HEK293T (cell line): Measurements from ENCODE around the gene OIP5.

Experiments used
- CTCF ChIA-PET: fragments of 350-600 bp; formaldehyde crosslinking; extraction: SDS; loops from one replicate; lab custom pipeline; 2021; ENCODE audit warnings: antibody characterized with exemption, inconsistent platforms; lab: Yijun Ruan, JAX
- POLR2A ChIA-PET: fragments of 350-600 bp; formaldehyde crosslinking; extraction: SDS; loops from one replicate; lab custom pipeline; 2020; ENCODE audit warnings: antibody characterized with exemption, inconsistent platforms; lab: Yijun Ruan, JAX
- DNase-seq: peaks from one replicate; pipeline ENCODE4 v3.0.0; 2012; ENCODE audit warnings: mixed read lengths; ENCODE audit errors: extremely low spot score
- ARNT ChIP-seq: fragments of 450-650 bp; IDR thresholded peaks from 2 replicates; pipeline ENCODE4 v1.6.1; 2017; ENCODE audit warnings: mild to moderate bottlenecking
- BHLHE40 ChIP-seq: fragments of 450-650 bp; IDR thresholded peaks from 2 replicates; pipeline ENCODE4 v1.6.1; 2016; ENCODE audit warnings: mild to moderate bottlenecking, moderate library complexity, borderline replicate concordance
- CTBP1 ChIP-seq: fragments of 450-650 bp; IDR thresholded peaks from 2 replicates; pipeline ENCODE4 v1.6.1; 2016; ENCODE audit warnings: borderline replicate concordance
- ELF4 ChIP-seq: fragments of 450-650 bp; IDR thresholded peaks from 2 replicates; pipeline ENCODE4 v1.6.1; 2017; ENCODE audit warnings: antibody characterized with exemption
- FOXA1 ChIP-seq: fragments of 450-650 bp; IDR thresholded peaks from 2 replicates; pipeline ENCODE4 v1.6.1; 2016; ENCODE audit warnings: mild to moderate bottlenecking
- FOXK2 ChIP-seq: fragments of 450-650 bp; IDR thresholded peaks from 2 replicates; pipeline ENCODE4 v1.6.1; 2016; ENCODE audit warnings: mild to moderate bottlenecking
- FOXM1 ChIP-seq: fragments of 450-650 bp; IDR thresholded peaks from 2 replicates; pipeline ENCODE4 v1.6.1; 2017; ENCODE audit warnings: mild to moderate bottlenecking, borderline replicate concordance
- HDGF ChIP-seq: fragments of 450-650 bp; IDR thresholded peaks from 2 replicates; pipeline ENCODE4 v1.6.1; 2017; ENCODE audit warnings: antibody characterized with exemption, borderline replicate concordance
- L3MBTL2 ChIP-seq: fragments of 450-650 bp; conservative IDR thresholded peaks from 2 replicates; pipeline ENCODE4 v1.6.1; 2016; ENCODE audit warnings: mild to moderate bottlenecking
- LEF1 ChIP-seq: fragments of 450-650 bp; IDR thresholded peaks from 2 replicates; pipeline ENCODE4 v1.6.1; 2017; ENCODE audit warnings: mild to moderate bottlenecking, borderline replicate concordance
- NFRKB ChIP-seq: fragments of 450-650 bp; IDR thresholded peaks from 2 replicates; pipeline ENCODE4 v1.6.1; 2016; ENCODE audit warnings: mild to moderate bottlenecking, moderate library complexity
- SP1 ChIP-seq: fragments of 450-650 bp; IDR thresholded peaks from 2 replicates; pipeline ENCODE4 v1.6.1; 2017
- SUZ12 ChIP-seq: fragments of 450-650 bp; IDR thresholded peaks from 2 replicates; pipeline ENCODE4 v1.6.1; 2016; ENCODE audit warnings: mild to moderate bottlenecking
- TARDBP ChIP-seq: fragments of 450-650 bp; IDR thresholded peaks from 2 replicates; pipeline ENCODE4 v1.6.1; 2016
- ZNF384 ChIP-seq: fragments of 450-650 bp; IDR thresholded peaks from 2 replicates; pipeline ENCODE4 v1.6.1; 2016
- TF ChIP-seq, protein P1 (sequence below): fragments of 450-650 bp; IDR thresholded peaks from 2 replicates; pipeline ENCODE4 v1.6.1; 2016

Gene OIP5

DNA sequence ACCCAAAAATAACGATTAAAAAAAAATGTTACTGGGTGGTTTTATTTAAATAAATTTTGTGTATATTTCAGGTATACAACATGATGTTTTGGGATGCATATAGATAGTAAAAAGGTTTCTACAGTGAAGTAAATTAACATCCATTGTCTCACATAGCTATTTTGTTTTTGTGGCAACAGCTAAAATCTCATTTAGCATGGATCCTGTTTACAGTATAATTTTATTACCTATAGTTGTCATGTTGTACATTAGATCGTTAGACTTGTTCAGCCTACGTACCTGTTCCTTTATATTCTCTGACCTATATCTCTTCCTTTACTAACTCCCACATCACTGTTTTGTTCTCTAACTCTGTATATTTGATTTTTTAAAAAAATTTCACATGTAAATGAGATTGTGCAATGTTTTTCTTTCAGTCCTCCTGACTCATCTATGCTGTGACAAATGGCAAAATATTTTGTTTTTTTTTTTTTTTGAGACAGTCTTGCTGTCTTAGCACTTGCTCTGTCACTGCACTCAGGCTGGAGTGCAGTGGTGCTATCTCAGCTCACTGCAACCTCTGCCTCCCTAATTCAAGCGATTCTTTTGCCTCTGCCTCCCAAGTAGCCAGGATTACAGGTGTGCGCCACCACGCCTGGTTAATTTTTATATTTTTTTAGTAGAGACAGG, 45.6 kb downstream of the OIP5 start:
- POLR2A ChIA-PET = interaction anchor here (1.0 to 1.8 kb wide), 2 partner anchors 8 to 46 kb away, joined by 3 to 5 read pairs; partner anchors contain the start of genes NUSAP1 and OIP5
- DNase-seq = no peak
- TF ChIP-seq ARNT (no peak), ZNF384 (no peak), CTBP1 (no peak), SP1 (no peak), FOXM1 (no peak), HDGF (no peak), ELF4 (no peak), FOXK2 (no peak), FOXA1 (no peak), LEF1 (no peak), NFRKB (no peak)
- TF ChIP-seq, protein P1, sequence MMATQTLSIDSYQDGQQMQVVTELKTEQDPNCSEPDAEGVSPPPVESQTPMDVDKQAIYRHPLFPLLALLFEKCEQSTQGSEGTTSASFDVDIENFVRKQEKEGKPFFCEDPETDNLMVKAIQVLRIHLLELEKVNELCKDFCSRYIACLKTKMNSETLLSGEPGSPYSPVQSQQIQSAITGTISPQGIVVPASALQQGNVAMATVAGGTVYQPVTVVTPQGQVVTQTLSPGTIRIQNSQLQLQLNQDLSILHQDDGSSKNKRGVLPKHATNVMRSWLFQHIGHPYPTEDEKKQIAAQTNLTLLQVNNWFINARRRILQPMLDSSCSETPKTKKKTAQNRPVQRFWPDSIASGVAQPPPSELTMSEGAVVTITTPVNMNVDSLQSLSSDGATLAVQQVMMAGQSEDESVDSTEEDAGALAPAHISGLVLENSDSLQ = no peak
- CTCF ChIA-PET = no interaction called here

DNA sequence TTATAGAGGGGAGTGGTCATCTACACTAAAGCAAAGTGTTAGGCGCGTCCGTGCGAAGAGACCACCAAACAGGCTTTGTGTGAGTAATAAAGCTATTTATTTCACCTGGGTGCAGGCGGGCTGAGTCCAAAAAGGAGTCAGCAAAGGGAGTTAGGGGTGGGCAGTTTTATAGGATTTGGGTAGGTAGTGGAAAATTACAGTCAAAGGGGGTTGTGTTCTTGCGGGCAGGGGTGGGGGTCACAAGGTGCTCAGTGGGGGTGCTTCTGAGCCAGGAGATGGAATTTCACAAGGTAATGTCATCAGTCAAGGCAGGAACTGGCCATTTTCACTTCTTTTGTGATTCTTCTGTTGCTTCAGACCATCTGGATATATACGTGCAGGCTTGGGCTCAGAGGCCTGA, 47.1 kb downstream of the OIP5 start:
- ChIA-PET POLR2A (interaction anchor here (1.8 kb wide), 1 partner anchor 47 kb away, joined by 5 read pairs; the partner anchor contains the start of genes NUSAP1 and OIP5), CTCF (no interaction called here)
- TF ChIP-seq CTBP1 = no peak
- TF ChIP-seq HDGF = no peak
- no peak for TF ChIP-seq L3MBTL2
- TF ChIP-seq, protein P1 = no peak
- no peak for TF ChIP-seq SUZ12
- no peak for DNase-seq

DNA sequence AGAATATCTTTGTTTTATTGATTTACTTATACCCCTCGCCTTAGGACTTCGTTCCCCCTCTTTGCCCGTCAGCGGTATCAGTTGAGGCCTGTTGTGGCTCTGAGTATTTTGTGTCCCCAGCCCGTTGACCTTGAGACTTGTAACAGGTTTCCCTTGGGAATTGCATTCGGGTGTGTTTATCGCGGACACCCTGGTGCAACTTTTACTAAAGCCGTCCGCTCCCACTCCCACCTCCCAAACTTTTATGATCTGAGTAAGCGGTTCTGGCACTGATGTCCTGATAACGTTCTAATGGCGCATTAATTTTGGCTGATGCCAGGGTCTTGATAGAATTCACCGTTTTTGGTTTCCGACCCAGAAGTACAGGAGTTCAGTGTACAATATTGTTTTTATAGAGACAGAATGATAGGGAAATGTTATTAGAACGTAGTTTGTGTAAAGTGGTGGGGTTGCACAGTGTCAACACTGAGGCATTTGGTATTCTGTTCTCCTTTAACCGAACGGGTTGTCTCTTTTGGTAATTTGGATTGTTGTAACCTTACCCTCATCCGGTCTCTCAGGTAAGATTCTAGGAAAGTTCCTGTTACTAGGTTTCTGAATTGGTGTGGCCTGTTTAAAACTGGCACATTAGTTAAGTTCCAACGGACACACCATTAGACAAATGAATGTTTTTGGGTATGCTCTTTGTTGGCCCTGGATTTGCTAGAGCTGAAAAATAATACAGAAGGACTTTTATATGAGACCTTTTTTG, 47.8 kb downstream of the OIP5 start:
- ChIA-PET POLR2A (interaction anchor here (1.2 to 1.8 kb wide), 5 partner anchors 8 to 53 kb away, joined by 3 to 7 read pairs (median 4); partner anchors contain the start of genes CHP1, NUSAP1 and OIP5), CTCF (no interaction called here)
- TF ChIP-seq LEF1 = no peak
- no peak for TF ChIP-seq SUZ12
- no peak for TF ChIP-seq HDGF
- no peak for TF ChIP-seq SP1
- TF ChIP-seq CTBP1 = no peak
- TF ChIP-seq FOXA1 = no peak
- TF ChIP-seq ARNT = no peak
- no peak for TF ChIP-seq FOXK2
- no peak for TF ChIP-seq ELF4
- no peak for TF ChIP-seq FOXM1
- TF ChIP-seq TARDBP = no peak
- no peak for TF ChIP-seq BHLHE40
- TF ChIP-seq L3MBTL2 = no peak
- TF ChIP-seq, protein P1 = no peak
- no peak for TF ChIP-seq NFRKB
- DNase-seq = peak; percentile 7

DNA sequence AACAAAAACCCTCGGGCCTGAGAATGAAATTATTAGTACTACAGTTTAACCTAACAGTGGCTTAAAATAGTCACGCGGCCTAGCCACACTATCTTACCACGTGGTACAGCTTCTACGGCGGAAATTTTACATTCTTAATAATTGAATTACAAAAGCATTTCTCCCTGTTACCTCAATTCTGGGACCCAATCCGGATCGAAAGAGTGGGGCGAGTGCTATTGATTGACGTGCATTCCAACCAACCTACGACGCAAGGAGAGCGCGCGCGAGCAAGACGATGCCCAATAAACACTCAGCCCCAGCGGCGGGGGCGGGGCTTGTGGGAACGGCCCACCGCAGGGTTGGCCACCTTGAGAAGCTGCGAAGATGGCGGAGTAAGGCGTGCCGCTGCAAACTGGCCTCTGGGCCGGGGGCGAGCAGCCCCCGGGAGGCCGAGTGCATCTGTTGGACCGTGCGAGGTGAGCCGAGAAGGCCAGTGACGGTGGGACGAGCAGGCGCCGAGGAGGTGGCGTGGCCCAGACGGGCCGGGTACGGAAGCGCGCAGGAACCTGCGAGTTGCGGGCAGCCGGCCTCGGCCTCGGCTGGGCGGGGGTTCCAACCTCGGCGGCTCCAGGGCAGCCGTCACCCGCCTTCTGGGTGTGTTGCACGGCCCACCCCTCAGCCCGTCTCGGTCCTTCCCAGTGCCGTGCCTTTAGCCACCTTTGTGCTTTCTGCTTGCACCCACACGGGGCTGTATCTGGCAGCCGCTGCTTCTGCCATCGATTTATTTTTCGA, 48.6 kb downstream of the OIP5 start:
- POLR2A ChIA-PET = interaction anchor here (1.0 to 1.8 kb wide), 8 partner anchors 8 to 331 kb away, joined by 3 to 7 read pairs (median 3); partner anchors contain the start of genes CHAC1, CHP1, NUSAP1 and OIP5
- CTCF ChIA-PET = no interaction called here
- peak; percentile 93 for DNase-seq

More for the DNA sequence above, 48.6 kb downstream of the OIP5 start:
- TF ChIP-seq ELF4 (no peak), SUZ12 (no peak), CTBP1 (no peak)
- TF ChIP-seq, protein P1 = peak; percentile 99
